Raji (cell line): Measurements from ENCODE around the gene LARGE1.

Experiments used
- POLR2A ChIP-seq: IDR thresholded peaks from 2 replicates; pipeline ENCODE4 v1.6.1; 2011; ENCODE audit warnings: low read depth, low read length, control low read depth; ENCODE audit not compliant: insufficient read depth

The LARGE1 gene

DNA sequence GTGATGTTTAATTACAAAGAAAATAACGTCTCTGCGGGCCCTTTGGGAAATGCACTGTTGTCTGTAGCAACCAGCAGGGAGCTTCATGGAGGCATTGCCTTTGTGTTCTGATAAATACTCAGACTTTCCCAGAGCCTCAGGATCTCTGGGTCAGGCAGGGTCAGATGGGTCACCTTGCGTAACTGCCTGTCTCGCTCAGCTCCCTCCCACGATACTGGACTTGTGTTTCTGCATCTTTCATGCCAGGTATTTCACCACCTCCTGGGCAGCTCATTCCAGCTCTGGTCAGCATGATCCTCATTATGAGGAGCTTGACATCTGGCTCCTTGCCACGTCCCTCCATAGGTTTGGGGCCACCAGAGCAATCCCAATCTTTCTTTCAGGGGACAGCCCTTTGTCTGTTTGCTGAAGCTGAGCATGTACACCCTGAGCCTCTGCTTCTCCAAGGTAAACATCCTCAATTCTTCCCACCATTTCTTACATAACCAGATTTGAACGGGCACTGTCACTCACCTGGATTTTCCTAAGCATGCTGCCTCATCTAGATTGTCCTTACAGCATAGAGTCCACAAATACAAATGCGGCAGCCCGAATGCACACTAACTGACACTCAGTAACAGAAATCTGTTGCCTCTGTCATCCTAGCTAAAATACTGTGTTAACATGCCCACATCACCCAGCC is 162.3 kb downstream of the LARGE1 start:
- TF ChIP-seq POLR2A = no peak

DNA sequence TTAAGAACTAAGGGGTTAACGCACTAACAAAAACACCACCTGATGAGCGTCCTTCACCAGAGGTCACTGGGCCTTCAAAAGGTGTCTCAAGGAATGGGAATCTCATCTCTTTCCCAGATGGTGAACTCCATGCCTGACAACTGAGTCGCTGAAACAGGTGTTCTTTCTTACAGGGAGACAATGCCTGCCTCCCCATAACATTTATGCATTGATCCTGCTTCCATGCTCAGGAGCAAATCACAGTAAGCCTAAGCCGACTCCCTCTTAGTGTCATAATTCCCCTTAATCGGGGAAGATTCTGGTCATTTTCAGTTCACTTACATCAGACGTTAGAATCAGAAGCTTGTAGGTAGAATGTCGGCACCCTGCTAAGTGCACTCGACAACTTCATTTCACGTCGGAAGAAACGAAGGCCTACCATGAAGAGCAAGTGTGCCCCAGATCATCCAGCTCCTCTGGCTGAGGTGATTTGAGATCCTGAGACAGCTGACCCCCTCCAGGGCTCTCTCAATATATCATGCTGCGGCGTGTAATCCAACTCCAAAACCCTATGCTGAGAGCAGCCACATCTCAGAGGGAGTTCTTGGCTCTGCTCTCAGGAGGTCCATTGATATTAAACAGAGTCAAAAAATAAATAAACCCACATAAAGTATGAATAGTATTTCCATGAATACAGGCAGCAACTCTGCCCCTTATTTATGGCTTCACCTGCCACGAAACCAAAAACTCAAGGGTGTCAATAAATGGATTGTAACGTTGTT is 163.1 kb downstream of the LARGE1 start:
- no peak for TF ChIP-seq POLR2A

DNA sequence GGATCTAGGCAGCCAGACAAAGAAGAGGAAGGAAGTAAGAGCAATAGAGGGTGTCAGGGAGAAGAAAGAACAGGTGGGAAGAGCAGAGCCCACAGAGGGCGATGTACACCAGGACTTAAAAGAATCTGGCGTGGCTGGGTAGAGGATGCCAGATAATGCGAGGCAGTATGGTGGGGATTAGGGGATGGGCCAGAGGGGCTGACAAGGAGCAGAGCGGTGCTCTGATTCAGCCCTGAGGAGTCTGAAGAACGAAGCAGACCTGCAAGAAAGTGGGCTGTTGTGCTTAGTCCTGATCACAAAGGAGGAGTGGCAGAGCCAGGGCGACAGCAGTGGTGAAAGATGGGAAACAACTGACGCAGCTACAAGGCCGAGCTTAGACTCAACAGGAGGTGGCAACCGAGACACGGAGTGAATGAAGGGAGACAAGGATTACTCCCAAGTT is 163.7 kb downstream of the LARGE1 start:
- TF ChIP-seq POLR2A = no peak

- no peak for TF ChIP-seq POLR2A
Observed at GRCh38 chr22:33748714-33749113, 171.6 kb downstream of the LARGE1 start.

DNA sequence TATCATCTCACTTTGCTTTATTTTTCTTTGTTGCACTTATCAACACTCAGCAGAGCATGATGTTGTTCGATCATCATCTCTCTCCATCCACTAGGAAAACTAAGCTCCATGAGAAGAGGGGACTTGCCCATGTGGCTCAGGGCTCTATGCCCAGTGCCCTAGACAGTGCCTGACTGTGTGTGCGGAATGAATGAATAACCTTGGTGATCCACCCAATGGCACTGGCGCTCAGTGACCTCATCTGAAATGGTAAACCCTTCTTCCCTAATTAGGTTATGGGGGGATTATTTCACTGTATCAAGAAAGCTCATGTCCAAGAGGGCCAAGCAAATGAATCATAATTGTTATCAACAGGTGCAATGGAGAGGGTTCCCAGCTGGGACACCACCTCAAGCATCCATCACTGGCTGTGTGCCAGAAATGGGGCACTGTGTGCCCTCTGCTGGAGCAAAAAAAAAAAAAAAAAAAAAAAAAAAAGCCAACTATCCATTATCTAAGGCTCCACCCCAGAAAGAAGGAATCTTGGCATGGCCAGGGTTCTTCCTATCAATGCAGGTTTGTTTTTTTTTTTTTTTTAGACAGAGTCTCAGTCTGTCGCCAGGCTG is 172.6 kb downstream of the LARGE1 start:
- no peak for TF ChIP-seq POLR2A

DNA sequence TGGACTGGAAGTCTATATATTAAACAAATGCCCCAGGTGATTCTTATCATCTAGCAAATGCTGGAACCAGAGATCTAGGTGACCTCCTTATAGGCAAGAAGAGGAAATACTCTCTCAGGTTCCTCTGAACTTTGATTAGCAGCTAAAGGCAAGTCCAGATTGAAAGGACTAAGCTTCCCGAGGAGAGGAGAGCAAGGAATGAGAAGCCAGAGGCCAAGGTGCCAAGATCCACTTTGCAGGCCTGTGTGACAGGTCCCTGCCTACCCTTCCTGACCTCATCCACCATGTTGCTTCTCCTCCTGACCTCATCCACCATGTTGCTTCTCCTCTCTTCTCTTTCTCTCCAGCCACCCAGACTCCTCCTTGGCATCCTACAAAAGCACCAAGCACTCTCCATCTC is 173.2 kb downstream of the LARGE1 start:
- no peak for TF ChIP-seq POLR2A

DNA sequence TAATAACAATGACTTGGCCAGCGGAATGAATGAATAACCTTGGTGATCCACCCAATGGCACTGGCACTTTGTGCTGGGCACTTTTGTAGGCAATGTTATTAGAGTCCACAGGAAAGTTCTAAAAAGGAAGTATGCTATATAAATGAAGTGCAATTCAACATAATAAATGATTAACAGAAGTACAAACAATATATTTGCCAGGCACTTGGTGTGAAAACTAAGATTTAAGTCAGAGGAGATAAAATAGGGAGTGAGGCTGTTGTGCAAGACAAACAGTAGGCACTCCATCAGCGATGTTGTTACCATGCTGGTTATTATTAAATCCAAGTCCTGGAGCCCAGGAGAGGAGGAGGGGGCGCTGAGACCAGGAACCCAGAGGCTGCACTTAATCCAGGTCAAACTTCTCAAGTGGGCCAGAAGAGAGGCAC is 173.8 kb downstream of the LARGE1 start:
- no peak for TF ChIP-seq POLR2A

- TF ChIP-seq POLR2A = no peak
Observed at GRCh38 chr22:33745501-33745900, 174.8 kb downstream of the LARGE1 start.

- TF ChIP-seq POLR2A = no peak
Observed at GRCh38 chr22:33743756-33744155, 176.5 kb downstream of the LARGE1 start.

DNA sequence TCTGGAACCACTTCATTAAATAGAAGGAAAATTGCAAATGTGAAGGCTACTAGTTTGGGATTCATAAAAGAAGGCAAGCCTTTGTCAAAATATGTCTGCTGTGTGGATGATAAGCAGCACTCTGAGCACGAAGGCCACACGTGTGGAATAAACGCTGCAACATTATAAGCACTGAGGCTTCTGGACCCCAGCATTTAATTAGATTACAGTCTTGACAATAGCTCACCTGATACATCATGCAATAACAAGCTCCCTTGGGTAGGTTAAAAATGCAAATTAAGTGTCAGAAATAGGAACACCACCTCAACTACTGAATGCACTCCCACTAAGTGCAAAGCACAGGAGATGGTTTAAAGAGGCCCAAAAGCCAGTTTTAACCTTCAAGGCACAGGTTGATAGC is 179.3 kb downstream of the LARGE1 start:
- TF ChIP-seq POLR2A = no peak

GRCh38 chr22:33739516-33739915 is 180.8 kb downstream of the LARGE1 start:
- TF ChIP-seq POLR2A = no peak

GRCh38 chr22:33737662-33738061 is 182.6 kb downstream of the LARGE1 start:
- TF ChIP-seq POLR2A = no peak

DNA sequence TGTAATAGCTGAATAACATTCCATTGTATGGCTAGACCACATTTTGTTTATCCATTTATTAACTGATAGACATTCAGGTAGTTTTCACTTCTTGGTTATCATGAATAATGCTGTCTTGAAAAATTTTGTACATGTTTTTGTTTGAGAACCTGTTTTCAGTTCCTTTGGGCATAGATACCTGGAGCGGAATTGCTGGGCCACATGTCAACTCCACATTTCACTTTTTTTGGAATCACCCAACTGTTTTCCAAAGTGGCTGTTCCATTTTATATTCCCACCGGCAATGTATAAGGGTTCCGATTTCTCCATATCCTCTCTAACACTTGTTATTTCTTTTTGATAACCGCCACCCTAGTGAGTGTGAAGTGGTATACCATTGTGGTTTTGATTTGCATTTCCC is 184.3 kb downstream of the LARGE1 start:
- no peak for TF ChIP-seq POLR2A

- no peak for TF ChIP-seq POLR2A
Observed at GRCh38 chr22:33728847-33729246, 191.4 kb downstream of the LARGE1 start.

DNA sequence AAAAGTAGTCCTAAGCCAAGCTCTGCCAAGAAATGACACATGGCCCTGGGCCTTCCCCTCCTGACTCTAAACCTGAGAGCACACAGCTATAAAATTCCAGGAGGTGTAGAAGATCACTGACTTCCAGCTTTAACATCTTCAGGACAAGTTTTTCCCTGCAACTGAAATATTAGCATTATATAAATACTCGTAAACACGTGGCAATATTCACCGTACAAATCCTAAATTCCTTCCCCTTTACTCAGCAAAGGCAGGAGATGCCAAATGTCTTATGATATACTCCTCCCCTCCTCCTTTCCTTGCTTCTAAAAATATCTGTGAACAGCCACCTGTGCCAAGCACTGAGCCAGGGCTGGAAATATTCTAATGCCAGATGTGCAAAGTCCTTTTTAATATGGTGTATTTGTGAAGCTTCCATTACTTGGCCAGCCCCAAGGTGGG is 194.0 kb downstream of the LARGE1 start:
- no peak for TF ChIP-seq POLR2A

GRCh38 chr22:33723915-33724314 is 196.4 kb downstream of the LARGE1 start:
- no peak for TF ChIP-seq POLR2A
